H1 (cell line): ENCODE results near the gene PPFIBP2. TPM values are rescaled to one million over a fixed set of nuclear protein-coding genes. Genes with fewer than 3 reads are reported as not detected.

Source experiments
- EGR1 ChIP-seq: IDR thresholded peaks from 2 replicates; pipeline ENCODE4 v1.6.1; 2011; ENCODE audit warnings: low read depth, low read length, borderline replicate concordance
- RAD21 ChIP-seq, 2 experiments: IDR thresholded peaks in 1 of 2; conservative IDR thresholded peaks in 1 of 2; 2 replicates each; pipeline ENCODE4 v1.6.1; 2011; ENCODE audit warnings: low read depth in 2 of 2, low read length in 2 of 2, improper control_type of control experiment in 1 of 2, inconsistent platforms in 1 of 2, mild to moderate bottlenecking in 1 of 2, moderate library complexity in 1 of 2
- TBP ChIP-seq: IDR thresholded peaks from 2 replicates; pipeline ENCODE4 v1.6.1; 2011; ENCODE audit warnings: low read depth, low read length, improper control_type of control experiment
- polyA plus RNA-seq, 7 experiments: library from polyadenylated mRNA; depleted of rRNA in 3 of 7; stranded (reverse) in 5 of 7; unstranded in 2 of 7; fragments of >200 nt in 5 of 7; fragments of 200-250 nt in 2 of 7; gene quantifications; 1 replicate in 5 of 7; 2 replicates in 1 of 7; 4 replicates in 1 of 7; pipeline versions ENCODE4 v1.2.1 to v1.2.3, GENCODE V29; 2011 to 2013; ENCODE audit warnings: missing spikeins in 2 of 7, mixed read lengths in 2 of 7
- total RNA-seq: library from RNA; stranded (reverse); fragmentation: NEBNext Ultra II Directional; extraction: Animal tissue kit (Norgen Biotek cat#: 25700); gene quantifications from 2 replicates; pipeline ENCODE4 v1.2.1, GENCODE V29; 2021

The PPFIBP2 gene
- total and polyA plus RNA-seq, 2 of the 8 experiments (the other 6 are each of a cell fraction or from before 2014, with no cell fraction given), result 5.5 to 9.8 TPM

DNA sequence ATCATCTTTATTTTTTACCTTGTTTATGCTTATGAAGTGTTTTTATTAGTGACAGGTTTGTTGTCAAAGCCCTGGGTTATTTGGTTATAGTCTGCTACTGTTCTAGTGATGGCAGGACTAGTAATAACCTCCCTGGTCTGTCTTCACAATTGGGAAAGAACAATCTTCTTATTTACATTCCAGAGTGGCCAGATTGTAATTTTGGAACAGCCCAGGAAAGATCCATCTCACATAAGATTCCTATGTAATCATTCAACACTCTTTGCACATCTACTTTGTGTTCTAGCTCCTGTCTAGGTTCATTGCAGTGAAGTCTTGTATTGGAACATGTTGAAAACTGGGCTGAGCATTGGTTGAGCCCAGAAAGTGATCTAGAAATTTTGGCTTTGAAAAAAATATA is 95.7 kb downstream of the PPFIBP2 start (continued):
- TF ChIP-seq TBP, result no peak
- no peak for TF ChIP-seq RAD21 (IDR thresholded peaks at IDR 0.05 in 1 of 2, conservative IDR thresholded peaks at IDR 0.05 in 1 of 2; ENCODE audit: low read depth in 2 of 2, low read length in 2 of 2)
- no peak for TF ChIP-seq EGR1
